BLaER1 (cell line): ENCODE data around the gene TACR1.

ENCODE experiments used
- H3K27ac ChIP-seq: shearing (Covaris generic); formaldehyde crosslinking; 2 replicates; pipeline ENCODE4 v1.8.1; 2022
- H3K27me3 ChIP-seq: shearing (Covaris generic); formaldehyde crosslinking; 2 replicates; pipeline ENCODE4 v1.8.1; 2022
- H3K36me3 ChIP-seq: shearing (Covaris generic); formaldehyde crosslinking; 2 replicates; pipeline ENCODE4 v1.8.1; 2022
- H3K4me1 ChIP-seq: shearing (Covaris generic); formaldehyde crosslinking; 2 replicates; pipeline ENCODE4 v1.8.1; 2022
- H3K4me2 ChIP-seq: shearing (Covaris generic); formaldehyde crosslinking; 2 replicates; pipeline ENCODE4 v1.8.1; 2022
- H3K4me3 ChIP-seq: shearing (Covaris generic); formaldehyde crosslinking; 2 replicates; pipeline ENCODE4 v1.8.1; 2022
- H3K9ac ChIP-seq: shearing (Covaris generic); formaldehyde crosslinking; 2 replicates; pipeline ENCODE4 v1.8.1; 2022
- H3K9me3 ChIP-seq: shearing (Covaris generic); formaldehyde crosslinking; 2 replicates; pipeline ENCODE4 v1.8.1; 2022
- H4K20me1 ChIP-seq: shearing (Covaris generic); formaldehyde crosslinking; 2 replicates; pipeline ENCODE4 v1.8.1; 2022
- Cebpa-rat ChIP-seq: shearing (Covaris generic); IDR thresholded peaks from 2 replicates; pipeline ENCODE4 v1.8.1; 2022

The TACR1 gene

DNA sequence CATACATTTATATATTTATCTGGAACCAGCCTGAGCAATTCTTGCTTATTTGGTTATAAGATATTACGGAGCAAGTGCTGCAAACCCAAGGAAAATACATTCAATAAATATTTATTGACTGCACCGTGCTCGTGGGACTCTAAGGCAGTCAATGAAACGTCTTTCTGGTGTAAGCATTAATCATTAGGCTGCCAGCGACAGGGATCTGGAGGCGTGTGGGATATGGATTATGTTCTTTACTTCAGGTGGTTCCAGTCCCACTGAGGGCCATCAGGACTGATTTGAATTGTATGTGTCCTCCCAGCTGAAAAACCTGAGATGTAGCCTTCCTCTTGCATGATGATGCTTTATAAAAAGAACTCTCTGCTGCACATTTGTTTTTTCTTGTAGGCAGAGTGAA, 75.4 kb downstream of the TACR1 start:
- Histone ChIP-seq H3K27ac (no peak overlapping the region), H4K20me1 (no peaks in the 10 kb centered on the region), H3K27me3 (no peaks in the 10 kb centered on the region), H3K4me1 (peaks cover 7% of the 10 kb centered on the region), H3K36me3 (no peaks in the 10 kb centered on the region), H3K4me3 (no peak overlapping the region), H3K9me3 (no peaks in the 10 kb centered on the region), H3K9ac (no peak overlapping the region), H3K4me2 (no peak overlapping the region)
- no peak for TF ChIP-seq Cebpa-rat

DNA sequence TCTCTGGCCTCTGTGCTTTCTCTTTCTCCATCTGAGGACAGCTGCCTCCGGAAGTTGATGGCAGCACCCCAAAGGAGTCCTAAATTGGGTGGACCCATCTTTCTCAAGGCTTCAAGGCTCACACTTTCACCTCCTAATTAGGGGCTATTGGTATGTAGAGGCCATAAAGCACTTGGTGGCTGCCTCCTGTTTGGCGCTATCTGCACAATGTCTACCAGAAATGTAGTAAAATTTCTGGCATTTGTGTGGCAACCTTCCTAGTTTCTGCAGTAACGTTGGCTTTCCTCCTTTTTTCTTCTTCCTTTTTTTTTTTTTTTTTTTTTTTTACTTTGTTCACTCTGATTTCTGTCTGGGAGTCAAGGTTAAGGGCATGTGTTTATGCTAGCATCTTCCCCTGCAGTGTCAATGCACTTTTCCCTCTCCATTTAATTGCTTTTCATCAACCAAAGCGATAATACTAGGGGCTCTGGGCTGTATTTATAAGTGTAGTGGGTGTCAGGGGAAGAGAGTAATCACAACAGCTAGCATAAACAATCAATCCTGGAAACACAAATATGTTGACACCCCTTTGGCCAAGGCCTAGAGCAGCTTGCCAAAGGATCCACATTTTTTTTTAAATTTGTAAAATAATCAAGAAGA, 86.0 kb downstream of the TACR1 start:
- no peaks in the 10 kb centered on the region for H3K4me1 ChIP-seq
- no peaks in the 10 kb centered on the region for H4K20me1 ChIP-seq
- no peaks in the 10 kb centered on the region for H3K9me3 ChIP-seq
- H3K36me3 ChIP-seq = no peaks in the 10 kb centered on the region
- no peaks in the 10 kb centered on the region for H3K27me3 ChIP-seq
- no peak for TF ChIP-seq Cebpa-rat
- H3K27ac ChIP-seq = no peak overlapping the region
- no peak overlapping the region for H3K9ac ChIP-seq
- H3K4me2 ChIP-seq = no peak overlapping the region
- H3K4me3 ChIP-seq = no peak overlapping the region

DNA sequence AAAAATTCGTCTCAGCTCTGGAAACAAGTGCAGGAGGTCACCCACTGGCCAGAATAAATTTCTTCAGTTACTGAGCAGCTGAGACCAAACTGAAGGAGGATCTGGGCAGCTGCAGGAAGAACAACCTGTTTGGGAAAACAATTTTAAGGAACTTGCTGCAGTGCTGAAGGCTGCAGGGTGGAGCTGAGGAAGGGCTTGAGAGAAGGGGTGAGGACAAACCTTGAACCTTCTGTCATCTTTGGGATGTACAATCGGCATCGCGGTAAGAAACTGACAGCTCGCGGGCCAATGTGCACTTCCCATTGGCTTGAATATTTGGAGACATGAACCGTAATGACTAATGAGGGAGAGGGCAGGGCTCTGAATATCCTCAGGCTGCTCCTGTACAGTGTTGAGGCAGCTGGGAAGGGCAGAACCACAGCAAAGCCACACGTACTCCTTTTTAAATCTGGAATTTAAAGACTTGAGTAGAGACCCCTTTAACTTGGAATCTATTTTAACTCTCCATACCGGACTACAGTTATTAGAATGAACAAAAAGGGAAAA, 90.3 kb downstream of the TACR1 start:
- no peak overlapping the region for H3K27ac ChIP-seq
- H3K36me3 ChIP-seq = no peaks in the 10 kb centered on the region
- H3K4me3 ChIP-seq = no peak overlapping the region
- H3K27me3 ChIP-seq = no peaks in the 10 kb centered on the region
- no peaks in the 10 kb centered on the region for H3K9me3 ChIP-seq
- H3K4me2 ChIP-seq = no peak overlapping the region
- H3K4me1 ChIP-seq = no peaks in the 10 kb centered on the region
- no peak overlapping the region for H3K9ac ChIP-seq
- TF ChIP-seq Cebpa-rat = no peak
- H4K20me1 ChIP-seq = no peaks in the 10 kb centered on the region

DNA sequence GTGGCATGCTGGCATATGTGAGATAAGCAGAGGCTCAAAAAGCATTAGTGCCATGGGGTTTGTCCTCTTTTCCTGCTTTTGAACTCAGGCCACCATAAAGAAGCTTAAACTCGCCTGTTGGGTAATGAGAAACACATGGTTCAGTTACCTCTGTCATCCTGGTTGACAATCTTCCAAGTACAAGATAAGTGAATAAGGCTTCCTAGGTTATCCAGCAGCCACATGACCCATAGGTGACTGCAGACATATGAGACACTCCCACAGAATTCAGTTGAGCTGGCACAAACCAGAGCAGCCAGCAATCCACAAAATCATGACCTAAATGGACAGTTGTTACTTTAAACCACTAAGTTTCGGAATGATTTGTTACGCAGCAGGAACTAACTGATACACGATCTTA, 97.3 kb downstream of the TACR1 start:
- Histone ChIP-seq H4K20me1 (no peaks in the 10 kb centered on the region), H3K4me2 (no peak overlapping the region), H3K4me1 (no peaks in the 10 kb centered on the region), H3K4me3 (no peak overlapping the region), H3K27me3 (no peaks in the 10 kb centered on the region), H3K9ac (no peak overlapping the region), H3K27ac (no peak overlapping the region), H3K36me3 (no peaks in the 10 kb centered on the region), H3K9me3 (0 out of 2 replicates have a peak, but pooled peaks cover 3% of the 10 kb centered on the region)
- TF ChIP-seq Cebpa-rat = no peak

DNA sequence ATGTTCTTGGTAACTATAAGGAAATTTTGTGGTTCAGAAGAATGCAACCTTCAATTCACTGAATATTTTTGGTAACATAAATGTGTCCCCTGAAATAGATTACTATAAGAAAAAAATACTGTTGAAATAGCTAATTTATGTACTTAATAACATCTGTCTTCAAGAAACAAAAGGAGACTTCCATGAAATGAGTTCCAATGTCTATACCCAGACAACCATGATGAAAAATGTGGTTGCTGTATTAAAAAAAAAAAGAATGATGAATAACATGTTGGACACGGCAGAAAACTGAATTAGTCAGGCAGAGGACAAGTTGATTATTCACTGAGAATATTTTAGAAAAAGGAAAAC, 98.5 kb downstream of the TACR1 start:
- no peaks in the 10 kb centered on the region for H3K27me3 ChIP-seq
- H3K4me2 ChIP-seq = no peak overlapping the region
- H3K36me3 ChIP-seq = no peaks in the 10 kb centered on the region
- TF ChIP-seq Cebpa-rat = no peak
- no peak overlapping the region for H3K27ac ChIP-seq
- H4K20me1 ChIP-seq = no peaks in the 10 kb centered on the region
- H3K4me1 ChIP-seq = no peaks in the 10 kb centered on the region
- no peak overlapping the region for H3K9ac ChIP-seq
- 0 out of 2 replicates have a peak, but pooled peaks cover 3% of the 10 kb centered on the region for H3K9me3 ChIP-seq
- H3K4me3 ChIP-seq = no peak overlapping the region

DNA sequence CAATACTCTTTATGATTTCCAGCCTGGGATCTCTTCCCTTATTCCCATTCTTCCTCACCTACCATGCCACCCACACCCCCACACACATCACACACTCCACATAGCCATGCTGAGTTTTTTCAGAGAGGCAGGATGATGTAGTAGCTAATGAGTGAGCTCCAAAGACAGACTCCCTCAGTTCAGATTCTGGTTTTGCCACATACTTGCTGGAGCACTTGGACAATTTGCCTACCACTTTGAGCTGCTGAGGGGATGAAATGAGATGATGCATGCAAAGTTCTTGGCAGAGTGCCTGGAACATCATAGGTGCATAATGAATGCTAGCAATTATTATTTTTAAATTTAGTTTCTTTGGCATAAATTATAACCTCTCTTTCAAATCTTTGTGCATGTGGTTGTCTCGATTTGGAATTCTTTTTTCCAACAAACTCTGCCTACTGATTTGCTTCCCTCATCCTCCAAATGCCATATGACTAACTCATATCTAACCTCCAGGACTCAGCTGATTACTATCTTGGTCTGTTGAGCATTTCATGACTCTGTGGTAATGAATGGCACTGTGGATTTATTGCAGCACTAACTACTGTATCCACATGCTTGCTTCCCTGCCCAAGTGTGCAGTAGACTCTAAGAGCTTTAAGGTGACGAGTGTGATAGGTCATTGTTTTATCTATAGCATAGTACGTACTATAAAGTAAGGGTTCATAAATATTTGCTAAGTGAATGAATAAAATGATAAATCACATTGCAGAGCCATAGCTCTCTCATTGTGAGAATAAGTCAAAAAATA, 99.1 kb downstream of the TACR1 start:
- H3K9ac ChIP-seq = no peak overlapping the region
- H3K27me3 ChIP-seq = no peaks in the 10 kb centered on the region
- no peak overlapping the region for H3K27ac ChIP-seq
- H3K4me1 ChIP-seq = no peaks in the 10 kb centered on the region
- no peak for TF ChIP-seq Cebpa-rat
- H3K4me3 ChIP-seq = no peak overlapping the region
- no peaks in the 10 kb centered on the region for H3K36me3 ChIP-seq
- H3K9me3 ChIP-seq = 0 out of 2 replicates have a peak, but pooled peaks cover 3% of the 10 kb centered on the region
- H4K20me1 ChIP-seq = no peaks in the 10 kb centered on the region
- H3K4me2 ChIP-seq = no peak overlapping the region

DNA sequence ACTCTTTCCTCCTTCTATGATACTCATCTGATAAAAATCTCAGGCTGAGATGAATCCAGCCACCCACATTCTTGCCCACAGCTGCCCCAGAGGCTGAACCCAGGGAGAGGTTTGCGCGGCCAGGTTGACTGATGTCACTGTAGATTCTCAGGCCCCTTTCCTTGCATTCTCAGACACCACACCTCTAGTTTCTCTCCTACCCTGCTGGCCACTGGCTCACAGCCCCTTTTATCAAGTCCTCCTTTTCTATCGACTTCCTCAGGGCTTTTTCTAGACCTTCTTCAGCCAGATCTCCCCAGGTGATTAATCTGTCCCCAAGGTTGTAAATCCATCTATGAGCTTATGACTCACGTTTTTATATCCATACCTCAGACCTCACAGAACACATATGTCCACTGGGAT, 99.8 kb downstream of the TACR1 start:
- H3K9me3 ChIP-seq = 0 out of 2 replicates have a peak, but pooled peaks cover 3% of the 10 kb centered on the region
- no peak overlapping the region for H3K27ac ChIP-seq
- no peak for TF ChIP-seq Cebpa-rat
- no peaks in the 10 kb centered on the region for H3K4me1 ChIP-seq
- no peak overlapping the region for H3K9ac ChIP-seq
- no peak overlapping the region for H3K4me3 ChIP-seq
- no peaks in the 10 kb centered on the region for H3K36me3 ChIP-seq
- no peaks in the 10 kb centered on the region for H3K27me3 ChIP-seq
- no peaks in the 10 kb centered on the region for H4K20me1 ChIP-seq
- no peak overlapping the region for H3K4me2 ChIP-seq

DNA sequence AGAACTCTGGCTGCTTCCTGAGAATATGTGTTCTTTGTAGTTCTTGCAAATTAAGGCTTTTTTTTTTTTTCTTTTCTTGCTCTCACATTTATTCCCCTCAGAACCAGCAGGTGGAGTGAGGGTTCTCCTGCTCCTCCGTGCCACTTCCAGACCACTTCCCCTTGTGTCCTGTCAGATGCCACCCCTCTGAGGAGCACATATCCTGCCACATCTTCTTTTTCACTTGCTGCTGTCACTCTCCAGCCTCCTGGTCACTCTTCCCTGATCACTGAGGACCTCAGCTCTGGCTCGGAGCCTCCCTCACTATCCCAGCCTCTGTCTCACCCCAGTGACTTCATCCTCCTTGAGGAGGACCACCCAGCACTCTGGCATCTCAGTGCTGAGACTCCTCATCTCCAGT, 100.5 kb downstream of the TACR1 start:
- Histone ChIP-seq H3K27ac (no peak overlapping the region), H3K4me3 (no peak overlapping the region), H3K9ac (no peak overlapping the region), H3K4me1 (no peaks in the 10 kb centered on the region), H3K4me2 (no peak overlapping the region), H3K9me3 (0 out of 2 replicates have a peak, but pooled peaks cover 3% of the 10 kb centered on the region), H3K27me3 (no peaks in the 10 kb centered on the region), H3K36me3 (no peaks in the 10 kb centered on the region), H4K20me1 (no peaks in the 10 kb centered on the region)
- TF ChIP-seq Cebpa-rat = no peak

DNA sequence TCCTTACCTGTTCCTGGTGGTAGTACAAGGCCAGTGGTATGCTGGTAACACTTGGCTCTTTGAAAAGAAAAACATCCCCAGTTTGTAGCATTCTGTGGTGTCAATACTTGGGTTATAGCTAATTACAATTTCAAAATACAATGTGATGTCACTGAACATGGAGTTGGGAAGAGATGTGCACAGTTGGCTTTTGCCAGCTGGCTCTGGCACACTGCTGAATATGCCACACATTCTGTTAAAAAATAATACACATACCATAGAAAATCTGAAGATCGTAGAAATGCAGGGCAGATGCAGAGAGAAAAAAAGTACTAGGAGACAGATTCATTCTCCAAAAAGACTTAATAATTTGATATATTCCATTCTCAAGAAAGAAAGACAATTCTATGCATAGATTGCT, 101.5 kb downstream of the TACR1 start:
- H3K27ac ChIP-seq = no peak overlapping the region
- TF ChIP-seq Cebpa-rat = no peak
- no peaks in the 10 kb centered on the region for H4K20me1 ChIP-seq
- no peak overlapping the region for H3K4me2 ChIP-seq
- no peaks in the 10 kb centered on the region for H3K4me1 ChIP-seq
- 0 out of 2 replicates have a peak, but pooled peaks cover 3% of the 10 kb centered on the region for H3K9me3 ChIP-seq
- H3K4me3 ChIP-seq = no peak overlapping the region
- H3K9ac ChIP-seq = no peak overlapping the region
- H3K36me3 ChIP-seq = no peaks in the 10 kb centered on the region
- H3K27me3 ChIP-seq = no peaks in the 10 kb centered on the region

DNA sequence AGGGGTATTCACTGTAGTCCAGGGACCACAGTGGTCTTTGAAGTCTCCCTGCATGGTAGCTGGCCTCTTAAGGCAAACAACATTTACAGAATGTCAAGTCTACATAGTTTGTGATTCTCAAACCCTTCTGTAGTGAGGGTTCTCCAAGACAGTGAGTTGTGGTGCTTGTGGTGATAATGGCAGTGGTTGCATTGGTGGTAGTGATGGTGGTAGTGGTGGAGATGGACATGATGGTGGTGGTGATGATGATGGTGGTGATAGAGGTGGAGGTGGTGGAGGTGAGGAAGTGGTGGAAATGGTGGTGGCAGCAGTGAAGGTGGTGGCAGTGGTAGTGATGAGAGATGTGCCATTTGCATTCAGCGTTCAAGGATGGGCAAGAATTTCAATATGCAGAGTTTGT, 104.9 kb downstream of the TACR1 start:
- H3K4me3 ChIP-seq = no peak overlapping the region
- no peak for TF ChIP-seq Cebpa-rat
- no peaks in the 10 kb centered on the region for H3K27me3 ChIP-seq
- H3K36me3 ChIP-seq = no peaks in the 10 kb centered on the region
- H4K20me1 ChIP-seq = no peaks in the 10 kb centered on the region
- H3K9ac ChIP-seq = no peak overlapping the region
- H3K4me2 ChIP-seq = no peak overlapping the region
- no peak overlapping the region for H3K27ac ChIP-seq
- no peaks in the 10 kb centered on the region for H3K9me3 ChIP-seq
- H3K4me1 ChIP-seq = no peaks in the 10 kb centered on the region
